Measurements from ENCODE around the gene KCNK5. TPM values are rescaled to one million over a fixed set of nuclear protein-coding genes. Genes with fewer than 3 reads are reported as not detected.

Gene KCNK5
- polyA plus RNA-seq, 2 of the 4 experiments (the other 2 are of a cell fraction) = 1.5 to 2.3 TPM

DNA sequence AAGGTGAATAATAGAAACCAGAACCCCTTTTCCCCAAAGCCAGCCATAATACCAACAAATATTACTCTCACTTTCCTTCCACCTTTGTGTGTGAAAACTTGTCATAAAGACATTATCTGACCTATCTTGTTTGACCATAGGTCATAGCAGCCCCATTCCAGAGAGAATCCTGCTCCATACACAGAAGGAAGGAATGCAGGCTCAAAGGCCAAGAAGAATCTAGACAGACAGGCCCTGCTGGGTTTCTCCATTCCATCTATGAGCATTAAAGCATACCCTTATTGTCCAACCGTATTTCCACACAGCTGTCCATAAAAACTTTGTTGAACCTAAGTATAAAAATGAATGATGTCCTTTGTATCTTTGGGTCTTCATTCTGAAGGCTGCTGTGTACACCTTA is 40.7 kb upstream of the KCNK5 start:
- ChIA-PET CTCF (no interaction called here), POLR2A (no interaction called here)
- Histone ChIP-seq H3K4me2 (no peak overlapping the region), H3K4me1 (no peaks in the 10 kb centered on the region), H3K27ac (no peak overlapping the region), H3K4me3 (no peak overlapping the region), H3K9me3 (no peaks in the 10 kb centered on the region)
- no peak for TF ChIP-seq ESRRA (IDR thresholded peaks at IDR 0.05; ENCODE audit: borderline replicate concordance, low read length)
- no peak for TF ChIP-seq RFX5 (IDR thresholded peaks at IDR 0.05)
- TF ChIP-seq EHF (CRISPR knock-in tag; IDR thresholded peaks at IDR 0.05) = no peak
- no peak for TF ChIP-seq BCL3 (IDR thresholded peaks at IDR 0.05)
- no peak for TF ChIP-seq HOXB5 (CRISPR knock-in tag; IDR thresholded peaks at IDR 0.05)
- TF ChIP-seq HEYL (CRISPR knock-in tag; IDR thresholded peaks at IDR 0.05) = no peak
- no peak for TF ChIP-seq KDM1A (IDR thresholded peaks at IDR 0.05; ENCODE audit: low read depth)
- no peak for TF ChIP-seq HDAC2 (IDR thresholded peaks at IDR 0.05)
- no peak for TF ChIP-seq BHLHE40 (IDR thresholded peaks at IDR 0.05; ENCODE audit: low read depth, low read length)
- TF ChIP-seq ZNF302 (CRISPR knock-in tag; IDR thresholded peaks at IDR 0.05) = no peak
- no peak for DNase-seq (ENCODE audit: low read depth in 1 of 2, low spot score in 1 of 2)
- ATAC-seq = no peak
- no peak for FAIRE-seq
- WGBS (ENCODE audit: missing lambda C conversion rate) = 48% methylated on average over 1 of the region's 1 CpG

- CTCF ChIA-PET = no interaction called here
- Histone ChIP-seq H3K4me2 (no peak overlapping the region), H3K4me1 (no peaks in the 10 kb centered on the region), H3K4me3 (no peak overlapping the region), H3K27ac (no peak overlapping the region), H3K9me3 (no peaks in the 10 kb centered on the region)
- 78% methylated on average over 3 of the region's 3 CpGs for WGBS (ENCODE audit: missing lambda C conversion rate)
- no peak for FAIRE-seq
- POLR2A ChIA-PET = no interaction called here
- DNase-seq (ENCODE audit: low read depth in 1 of 2, low spot score in 1 of 2) = no peak
- ATAC-seq = no peak
- TF ChIP-seq RFX5 (IDR thresholded peaks at IDR 0.05) = no peak
- no peak for TF ChIP-seq TFCP2L1 (CRISPR knock-in tag; IDR thresholded peaks at IDR 0.05)
- TF ChIP-seq CHD4 (IDR thresholded peaks at IDR 0.05; ENCODE audit: borderline replicate concordance) = no peak
- no peak for TF ChIP-seq ZSCAN20 (CRISPR knock-in tag; IDR thresholded peaks at IDR 0.05)
- TF ChIP-seq, protein P1, sequence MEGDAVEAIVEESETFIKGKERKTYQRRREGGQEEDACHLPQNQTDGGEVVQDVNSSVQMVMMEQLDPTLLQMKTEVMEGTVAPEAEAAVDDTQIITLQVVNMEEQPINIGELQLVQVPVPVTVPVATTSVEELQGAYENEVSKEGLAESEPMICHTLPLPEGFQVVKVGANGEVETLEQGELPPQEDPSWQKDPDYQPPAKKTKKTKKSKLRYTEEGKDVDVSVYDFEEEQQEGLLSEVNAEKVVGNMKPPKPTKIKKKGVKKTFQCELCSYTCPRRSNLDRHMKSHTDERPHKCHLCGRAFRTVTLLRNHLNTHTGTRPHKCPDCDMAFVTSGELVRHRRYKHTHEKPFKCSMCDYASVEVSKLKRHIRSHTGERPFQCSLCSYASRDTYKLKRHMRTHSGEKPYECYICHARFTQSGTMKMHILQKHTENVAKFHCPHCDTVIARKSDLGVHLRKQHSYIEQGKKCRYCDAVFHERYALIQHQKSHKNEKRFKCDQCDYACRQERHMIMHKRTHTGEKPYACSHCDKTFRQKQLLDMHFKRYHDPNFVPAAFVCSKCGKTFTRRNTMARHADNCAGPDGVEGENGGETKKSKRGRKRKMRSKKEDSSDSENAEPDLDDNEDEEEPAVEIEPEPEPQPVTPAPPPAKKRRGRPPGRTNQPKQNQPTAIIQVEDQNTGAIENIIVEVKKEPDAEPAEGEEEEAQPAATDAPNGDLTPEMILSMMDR (IDR thresholded peaks at IDR 0.05) = no peak
- TF ChIP-seq NR3C1 (IDR thresholded peaks at IDR 0.05) = no peak
- no peak for TF ChIP-seq HOXA7 (CRISPR knock-in tag; IDR thresholded peaks at IDR 0.05)
- no peak for TF ChIP-seq HOXB13 (CRISPR knock-in tag; IDR thresholded peaks at IDR 0.05; ENCODE audit: low read depth)
- no peak for TF ChIP-seq GATA3 (IDR thresholded peaks at IDR 0.05; ENCODE audit: borderline replicate concordance)
- TF ChIP-seq FOXS1 (CRISPR knock-in tag; IDR thresholded peaks at IDR 0.05) = no peak
- TF ChIP-seq HOXB5 (CRISPR knock-in tag; IDR thresholded peaks at IDR 0.05) = no peak
- no peak for TF ChIP-seq CHD2 (IDR thresholded peaks at IDR 0.05; ENCODE audit: low read length, partially characterized antibody)
- TF ChIP-seq, protein P2, sequence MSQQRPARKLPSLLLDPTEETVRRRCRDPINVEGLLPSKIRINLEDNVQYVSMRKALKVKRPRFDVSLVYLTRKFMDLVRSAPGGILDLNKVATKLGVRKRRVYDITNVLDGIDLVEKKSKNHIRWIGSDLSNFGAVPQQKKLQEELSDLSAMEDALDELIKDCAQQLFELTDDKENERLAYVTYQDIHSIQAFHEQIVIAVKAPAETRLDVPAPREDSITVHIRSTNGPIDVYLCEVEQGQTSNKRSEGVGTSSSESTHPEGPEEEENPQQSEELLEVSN (IDR thresholded peaks at IDR 0.05; ENCODE audit: borderline replicate concordance, low read depth) = no peak
- TF ChIP-seq RCOR1 (IDR thresholded peaks at IDR 0.05; ENCODE audit: low read depth, low read length) = no peak
- TF ChIP-seq MAFK (IDR thresholded peaks at IDR 0.05; ENCODE audit: partially characterized antibody) = no peak
- TF ChIP-seq EHMT2 (IDR thresholded peaks at IDR 0.05; ENCODE audit: low read depth) = no peak
- TF ChIP-seq CEBPB (IDR thresholded peaks at IDR 0.05) = no peak
- no peak for TF ChIP-seq NPAS2 (CRISPR knock-in tag; IDR thresholded peaks at IDR 0.05; ENCODE audit: borderline replicate concordance)
- TF ChIP-seq BHLHE40 (IDR thresholded peaks at IDR 0.05; ENCODE audit: low read depth, low read length) = no peak
Observed at GRCh38 chr6:39268721-39269120, 39.4 kb upstream of the KCNK5 start.
